Brain pericyte (primary cell): ENCODE measurements around the gene FBXO33.

Experiments
- DNase-seq: peaks from one replicate; pipeline ENCODE4 v3.0.0-alpha.2; 2012; ENCODE audit warnings: low read depth, low spot score

Gene FBXO33

GRCh38 chr14:39432179-39432618 lies at the start of gene FBXO33:
FBXO33 (minus strand) TSS chr14:39432433; CDS start chr14:39432162, 271 bp downstream.
- peak; percentile 95 for DNase-seq

- DNase-seq = no peak
Measured at GRCh38 chr14:39474416-39474911, 42.2 kb upstream of the FBXO33 start.

GRCh38 chr14:39472078-39472477 lies 39.8 kb upstream of the FBXO33 start:
- no peak for DNase-seq

- no peak for DNase-seq
Measured at GRCh38 chr14:39469094-39469710, 37.0 kb upstream of the FBXO33 start.

- DNase-seq = no peak
Measured at GRCh38 chr14:39467889-39468524, 35.8 kb upstream of the FBXO33 start.

GRCh38 chr14:39459795-39460478 lies 27.7 kb upstream of the FBXO33 start:
- DNase-seq = no peak

DNA sequence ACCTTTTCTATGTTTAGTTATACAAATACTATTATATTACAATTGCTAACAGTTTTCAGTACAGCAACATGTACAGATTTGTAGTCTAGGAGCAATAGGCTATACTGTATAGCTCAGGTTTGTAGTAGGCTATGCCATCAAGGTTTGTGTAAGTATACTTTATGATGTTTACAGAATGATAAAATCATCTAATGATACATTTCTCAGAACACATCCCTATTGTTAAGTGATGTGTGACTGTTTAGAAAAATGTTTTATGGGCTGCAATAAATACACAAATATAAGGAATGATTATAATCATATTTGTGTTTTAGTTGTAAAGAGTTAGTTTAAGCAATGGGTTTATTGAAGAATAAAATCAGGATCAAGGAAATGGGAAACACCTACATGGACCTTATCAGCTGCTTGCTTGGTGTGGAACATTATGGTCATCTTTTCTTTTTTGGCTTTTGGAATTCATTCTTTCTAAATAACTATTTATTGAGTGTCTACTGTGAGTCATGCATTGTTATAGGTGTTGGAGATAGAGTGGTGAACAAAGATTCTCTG lies 24.5 kb upstream of the FBXO33 start:
- no peak for DNase-seq

GRCh38 chr14:39454906-39455539 lies 22.8 kb upstream of the FBXO33 start:
- DNase-seq = no peak

DNA sequence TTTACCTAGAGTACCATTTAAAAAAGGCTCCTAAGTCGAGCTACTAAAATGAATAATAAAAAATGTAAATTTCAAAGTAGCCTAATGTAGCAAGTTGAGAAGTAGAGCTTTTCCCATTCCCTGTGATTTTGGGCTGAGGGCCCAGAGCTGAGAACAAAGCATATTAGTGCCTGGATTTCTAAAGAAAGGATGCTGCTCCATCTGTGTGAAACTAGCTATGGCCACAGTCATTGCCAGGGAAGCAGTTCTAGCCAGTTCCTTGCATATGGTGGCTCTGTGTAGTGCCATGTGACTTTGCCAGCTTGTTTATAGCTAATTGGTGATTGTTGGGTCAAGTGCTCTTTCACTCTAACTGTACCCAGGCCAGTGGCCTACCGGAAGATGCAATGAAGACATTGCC lies 20.4 kb upstream of the FBXO33 start:
- no peak for DNase-seq

DNA sequence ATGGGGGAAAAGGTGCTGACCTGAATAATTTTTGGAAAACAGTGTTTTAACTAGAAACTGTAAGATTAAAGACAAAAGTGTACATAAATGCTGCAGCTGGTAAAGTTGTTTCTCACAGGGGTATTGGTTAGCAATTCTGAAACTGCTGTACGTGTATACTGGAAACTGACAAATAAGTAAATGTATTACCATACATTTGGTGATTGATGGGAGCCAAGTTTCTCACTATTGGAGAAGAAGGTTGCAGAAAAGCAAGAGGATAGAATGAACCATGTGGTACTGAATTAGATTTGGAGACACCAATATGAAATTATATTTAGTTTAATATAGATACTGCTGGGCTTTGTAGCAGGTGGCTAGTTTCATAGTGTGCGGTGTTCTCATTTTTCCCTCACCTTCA lies 19.6 kb upstream of the FBXO33 start:
- no peak for DNase-seq

DNA sequence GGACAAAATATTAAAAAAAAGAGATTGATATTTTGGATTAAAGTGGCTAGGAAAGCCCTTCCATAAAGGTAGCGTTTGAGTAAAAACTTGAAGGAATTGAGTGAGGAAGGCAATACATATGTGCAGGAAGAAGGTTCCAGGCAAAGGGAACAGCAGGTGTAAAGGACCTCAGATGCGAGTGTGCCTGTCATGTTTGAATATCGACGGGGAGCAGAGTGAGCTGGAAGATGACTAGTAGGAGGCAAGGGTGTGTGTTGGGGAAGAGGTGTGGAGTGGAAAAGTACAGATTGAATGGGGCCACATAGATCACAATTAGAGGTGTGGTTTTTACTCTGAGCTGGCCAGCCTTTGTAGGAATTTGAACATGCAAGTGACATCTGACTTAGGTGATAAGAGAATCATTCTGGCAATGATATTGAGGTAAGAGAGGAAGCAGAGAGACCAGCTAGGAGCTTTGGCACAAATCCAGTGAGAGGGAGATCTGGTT lies 15.0 kb upstream of the FBXO33 start:
- DNase-seq = no peak

DNA sequence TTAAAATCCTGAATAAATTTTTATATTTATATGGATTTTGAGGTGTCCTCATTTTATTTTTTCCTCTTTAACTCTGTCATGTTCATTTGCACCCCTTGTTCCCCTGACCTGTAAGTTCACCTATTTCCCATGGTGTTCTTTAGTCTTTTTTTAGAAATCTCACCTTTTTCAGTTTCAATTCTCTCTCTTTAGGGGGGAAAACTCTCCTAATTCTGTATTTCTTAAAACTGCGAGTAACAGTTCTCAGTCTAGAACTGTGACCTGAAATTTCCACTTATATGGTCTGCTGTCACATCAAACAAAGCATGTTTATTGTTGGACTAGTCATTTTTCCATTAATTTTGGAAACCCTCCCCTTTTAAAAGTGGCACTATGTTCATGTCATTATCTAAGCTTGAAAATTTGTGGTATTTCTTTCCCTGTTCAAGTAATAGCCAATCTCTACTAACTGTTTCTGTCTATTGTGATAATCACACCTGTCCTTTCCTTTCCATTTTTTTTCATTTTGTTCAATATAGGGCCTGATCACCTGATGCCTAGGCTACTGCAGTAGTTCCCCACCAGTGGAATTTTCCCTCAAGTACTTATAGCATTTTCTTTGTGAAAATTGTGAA lies 14.0 kb upstream of the FBXO33 start:
- no peak for DNase-seq

DNA sequence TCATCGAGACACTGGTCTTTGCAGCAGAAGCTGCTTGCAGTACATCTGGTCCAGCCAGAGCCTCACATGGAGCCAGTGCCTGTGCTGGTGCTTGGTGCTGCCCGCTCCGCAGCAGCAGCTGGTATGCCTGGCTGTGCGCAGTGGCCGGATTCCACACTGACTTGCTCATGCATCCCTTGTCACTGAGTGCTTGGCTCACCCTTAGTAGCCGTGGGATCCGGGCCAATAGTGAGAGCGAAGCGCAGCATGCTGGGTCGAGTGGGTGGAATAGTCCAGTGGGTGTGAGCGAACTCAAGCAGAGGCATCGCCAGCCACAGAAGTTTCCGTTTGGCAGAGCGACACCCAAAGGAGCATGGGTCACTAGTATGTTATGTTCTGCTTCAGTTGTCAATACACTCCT lies 10.1 kb upstream of the FBXO33 start:
- no peak for DNase-seq

DNA sequence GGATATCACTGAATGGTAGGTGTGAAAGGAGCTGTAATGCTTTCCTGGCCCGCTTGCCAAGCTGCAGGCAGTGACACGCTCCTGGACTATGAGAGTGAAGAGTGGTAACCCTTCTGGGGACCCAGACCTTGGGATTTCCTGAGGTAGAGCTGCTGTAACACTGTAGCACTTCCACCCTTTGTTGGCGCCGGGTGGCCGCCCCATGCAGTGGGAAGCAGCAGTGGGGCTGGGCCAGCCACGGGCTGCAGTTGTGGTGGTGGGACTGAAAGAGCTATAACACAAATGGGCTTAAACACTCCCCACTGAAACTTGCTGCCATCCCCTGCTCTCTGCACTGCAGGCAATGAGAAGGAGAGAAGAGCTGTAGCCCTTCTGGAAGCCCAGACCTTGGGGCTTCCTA lies 9.6 kb upstream of the FBXO33 start:
- DNase-seq = no peak

DNA sequence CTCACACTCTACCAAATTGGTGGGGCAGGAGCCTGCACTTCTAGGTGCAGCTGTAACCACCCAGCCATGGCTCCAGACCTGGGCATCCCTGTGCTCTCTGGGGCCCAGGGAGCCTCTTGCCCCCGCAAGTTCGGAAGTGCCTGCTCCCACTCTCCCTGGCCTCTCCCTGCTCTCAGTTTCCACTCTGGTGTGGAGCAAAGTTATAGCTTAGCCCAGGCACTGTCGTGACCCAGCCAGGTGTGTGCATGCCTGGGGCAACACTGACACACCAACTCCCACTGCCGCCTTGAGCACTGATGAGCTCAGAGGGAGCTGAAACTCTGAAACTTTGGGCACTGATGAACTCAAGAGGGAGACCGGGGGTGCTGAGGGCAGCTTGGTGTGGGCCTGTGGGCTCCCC lies 8.7 kb upstream of the FBXO33 start:
- DNase-seq = no peak

DNA sequence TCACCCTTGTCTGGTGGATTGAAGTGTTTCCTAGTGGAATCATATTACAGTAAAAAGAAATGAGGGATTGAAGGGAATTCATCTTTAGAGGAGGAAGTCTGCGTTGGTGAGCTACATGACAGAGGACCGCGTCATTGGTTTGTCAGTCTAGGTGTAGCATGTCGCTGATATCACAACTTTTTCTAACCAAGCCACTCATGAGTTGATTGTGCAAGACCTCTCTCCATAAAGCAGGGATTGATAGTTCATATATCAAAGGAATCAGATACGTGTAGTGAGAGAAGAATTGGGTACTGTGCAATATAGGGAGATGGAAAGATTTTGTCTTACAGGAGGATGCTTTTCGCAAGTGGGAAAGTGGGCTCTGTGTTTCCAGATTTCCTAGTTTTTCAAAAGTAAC lies 3.0 kb upstream of the FBXO33 start:
- DNase-seq = no peak

GRCh38 chr14:39434401-39434800 lies 2.2 kb upstream of the FBXO33 start:
- DNase-seq = no peak

- no peak for DNase-seq
Measured at GRCh38 chr14:39433452-39433813, 1.2 kb upstream of the FBXO33 start.

DNA sequence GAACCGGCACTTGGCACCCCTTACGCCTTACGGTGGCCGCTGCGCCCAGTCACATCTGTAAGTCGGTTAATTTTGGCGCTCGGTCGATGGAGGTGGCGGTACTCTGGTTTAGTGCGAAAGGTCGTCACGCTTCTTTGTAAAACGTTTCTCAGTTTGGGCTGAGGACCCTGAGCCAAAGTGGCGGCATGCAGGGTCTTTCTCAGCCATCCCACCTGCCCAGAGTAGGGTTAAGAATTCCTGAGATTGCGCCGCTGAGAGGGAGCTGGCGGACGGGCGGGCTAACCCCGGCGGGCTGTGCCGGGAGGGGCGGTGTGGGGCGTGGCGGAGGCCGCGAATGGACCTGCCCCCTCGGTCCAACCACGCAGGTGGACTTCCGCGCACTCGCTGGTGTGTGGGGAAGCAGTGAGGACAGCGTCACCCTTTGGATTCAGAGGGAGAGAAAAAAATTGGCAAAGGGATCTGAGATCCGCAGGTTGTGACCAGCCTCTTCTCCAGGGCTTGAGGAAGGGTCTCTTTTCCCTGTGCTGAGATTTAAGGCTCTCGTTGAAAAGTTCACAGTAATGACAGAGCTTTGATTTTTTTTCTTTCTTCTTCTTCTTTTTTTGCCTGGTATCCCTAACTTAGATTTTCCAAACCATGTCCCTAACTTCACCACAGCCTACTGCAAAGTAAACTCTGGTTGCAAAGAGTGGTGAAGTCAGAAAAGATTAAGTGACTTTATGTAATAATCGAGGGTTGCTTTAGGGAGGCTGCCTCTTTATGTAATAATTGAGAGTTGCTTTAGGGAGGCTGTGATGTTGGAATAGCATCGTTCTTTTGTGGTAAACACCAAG lies 602 bp upstream of the FBXO33 start:
- DNase-seq = no peak

- DNase-seq = no peak
Measured at GRCh38 chr14:39431416-39432178, 636 bp downstream of the FBXO33 start.
